ENCODE data around the gene SETD7.

- TF ChIP-seq EZH2phosphoT487 (IDR thresholded peaks at IDR 0.05; ENCODE audit: borderline replicate concordance, low read length), result no peak
- TF ChIP-seq CTCF (conservative IDR thresholded peaks at IDR 0.05; ENCODE audit: low read depth, low read length), result no peak
Measured at GRCh38 chr4:139599594-139600374, 43.8 kb upstream of the SETD7 start.

Data from PC-3 (cell line).